ENCODE measurements around the gene XG.

The XG gene

GRCh38 chrX:2732649-2733048 is 19.2 kb upstream of the XG start:
- no peaks in the 10 kb centered on the region for H3K27me3 ChIP-seq (ENCODE audit: insufficient read depth, poor library complexity, severe bottlenecking)
- no peak for TF ChIP-seq CTCF (IDR thresholded peaks at IDR 0.05; ENCODE audit: insufficient read depth, low read length)
- TF ChIP-seq GABPA (IDR thresholded peaks at IDR 0.05; ENCODE audit: low read depth) = no peak
- TF ChIP-seq REST (IDR thresholded peaks at IDR 0.05; ENCODE audit: insufficient replicate concordance, low read depth) = no peak
- TF ChIP-seq SPI1 (IDR thresholded peaks at IDR 0.05; ENCODE audit: borderline replicate concordance, low read depth) = no peak
- no peak for TF ChIP-seq POLR2AphosphoS5 (IDR thresholded peaks at IDR 0.05; ENCODE audit: low read depth)
- DNase-seq (ENCODE audit: low read depth in 1 of 2, low spot score in 1 of 2) = no peak

DNA sequence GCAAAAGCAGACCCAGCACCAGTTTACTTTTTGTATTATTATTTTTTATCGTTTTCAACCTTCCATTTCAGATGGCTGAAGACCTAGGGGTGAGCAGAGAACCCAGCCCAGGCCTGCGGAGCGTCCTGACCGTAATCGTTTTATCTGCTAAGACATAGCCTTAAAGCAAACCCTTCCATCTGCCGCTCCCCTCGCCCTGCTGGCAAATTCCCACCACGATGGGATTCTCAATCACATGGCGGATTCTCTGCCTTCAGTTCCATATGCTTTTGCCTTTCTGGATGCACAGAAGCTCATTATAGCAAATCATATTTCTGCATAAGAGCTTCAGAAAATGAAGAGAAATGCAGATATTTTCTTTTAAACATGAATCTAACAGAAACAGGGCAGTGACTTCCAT is 18.6 kb upstream of the XG start:
- H3K4me3 ChIP-seq (replicated peaks; ENCODE audit: insufficient read depth, low read length) = no peak overlapping the region
- no peak for DNase-seq (ENCODE audit: low read depth in 1 of 2, low spot score in 1 of 2)
- TF ChIP-seq POLR2AphosphoS5 (IDR thresholded peaks at IDR 0.05; ENCODE audit: low read depth) (no peak), GABPA (IDR thresholded peaks at IDR 0.05; ENCODE audit: low read depth) (no peak), REST (IDR thresholded peaks at IDR 0.05; ENCODE audit: insufficient replicate concordance, low read depth) (no peak), CTCF (IDR thresholded peaks at IDR 0.05; ENCODE audit: insufficient read depth, low read length) (no peak), SPI1 (IDR thresholded peaks at IDR 0.05; ENCODE audit: borderline replicate concordance, low read depth) (no peak)
- H3K27ac ChIP-seq (replicated peaks) = no peak overlapping the region
- H3K27me3 ChIP-seq (ENCODE audit: insufficient read depth, poor library complexity, severe bottlenecking) = no peaks in the 10 kb centered on the region

More at GRCh38 chrX:2732649-2733048, 19.2 kb upstream of the XG start:
- Histone ChIP-seq H3K4me3 (replicated peaks; ENCODE audit: insufficient read depth, low read length) (no peak overlapping the region), H3K27ac (replicated peaks) (no peak overlapping the region)

- Histone ChIP-seq H3K4me3 (replicated peaks; ENCODE audit: insufficient read depth, low read length) (no peak overlapping the region), H3K27me3 (ENCODE audit: insufficient read depth, poor library complexity, severe bottlenecking) (no peaks in the 10 kb centered on the region), H3K27ac (replicated peaks) (no peak overlapping the region)
- TF ChIP-seq SPI1 (IDR thresholded peaks at IDR 0.05; ENCODE audit: borderline replicate concordance, low read depth) = no peak
- TF ChIP-seq GABPA (IDR thresholded peaks at IDR 0.05; ENCODE audit: low read depth) = no peak
- no peak for TF ChIP-seq CTCF (IDR thresholded peaks at IDR 0.05; ENCODE audit: insufficient read depth, low read length)
- TF ChIP-seq POLR2AphosphoS5 (IDR thresholded peaks at IDR 0.05; ENCODE audit: low read depth) = no peak
- no peak for TF ChIP-seq REST (IDR thresholded peaks at IDR 0.05; ENCODE audit: insufficient replicate concordance, low read depth)
- DNase-seq (ENCODE audit: low read depth in 1 of 2, low spot score in 1 of 2) = no peak
Observed at GRCh38 chrX:2735270-2735669, 16.6 kb upstream of the XG start.

Data from HL-60 (cell line).